Erythroblast (primary cell): ENCODE data around the gene FAR2.

ENCODE experiments used
- GATA1 ChIP-seq: IDR thresholded peaks from 2 replicates; pipeline ENCODE4 v1.6.1; 2011; ENCODE audit warnings: low read depth, mild to moderate bottlenecking, control low read depth, low read length, moderate library complexity
- POLR2A ChIP-seq: IDR thresholded peaks from 2 replicates; pipeline ENCODE4 v1.6.1; 2011; ENCODE audit warnings: mild to moderate bottlenecking, low read length

DNA sequence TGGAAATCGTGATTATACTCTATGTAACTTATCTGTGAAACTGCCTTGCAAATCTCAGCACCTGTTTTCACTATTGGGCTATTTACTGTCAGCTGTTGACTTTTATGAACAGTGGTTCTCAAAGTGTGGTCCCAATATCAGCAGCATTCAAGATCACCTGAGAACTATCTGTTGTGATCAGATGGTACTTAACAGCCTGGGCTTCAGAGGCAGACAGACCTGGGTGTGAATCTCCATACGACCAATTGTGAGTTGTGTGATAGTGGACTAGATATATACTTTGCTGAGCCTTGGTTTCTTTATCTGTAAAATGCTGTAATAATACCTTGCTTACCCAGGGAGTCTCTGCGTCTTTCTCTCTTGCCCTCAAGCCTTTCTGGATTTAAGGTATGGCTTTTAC lies 126.8 kb downstream of the FAR2 start:
- no peak for TF ChIP-seq POLR2A
- TF ChIP-seq GATA1, result no peak
